NOMO-1 treated with DMSO at 0.1 percent for 48 hours (cell line): ENCODE results near the gene KIF5C.

Experiments used
- DNase-seq: peaks from one replicate; lab custom pipeline; 2025; ENCODE audit not compliant: unreplicated experiment; lab: John Stamatoyannopoulos, UW

The KIF5C gene

DNA sequence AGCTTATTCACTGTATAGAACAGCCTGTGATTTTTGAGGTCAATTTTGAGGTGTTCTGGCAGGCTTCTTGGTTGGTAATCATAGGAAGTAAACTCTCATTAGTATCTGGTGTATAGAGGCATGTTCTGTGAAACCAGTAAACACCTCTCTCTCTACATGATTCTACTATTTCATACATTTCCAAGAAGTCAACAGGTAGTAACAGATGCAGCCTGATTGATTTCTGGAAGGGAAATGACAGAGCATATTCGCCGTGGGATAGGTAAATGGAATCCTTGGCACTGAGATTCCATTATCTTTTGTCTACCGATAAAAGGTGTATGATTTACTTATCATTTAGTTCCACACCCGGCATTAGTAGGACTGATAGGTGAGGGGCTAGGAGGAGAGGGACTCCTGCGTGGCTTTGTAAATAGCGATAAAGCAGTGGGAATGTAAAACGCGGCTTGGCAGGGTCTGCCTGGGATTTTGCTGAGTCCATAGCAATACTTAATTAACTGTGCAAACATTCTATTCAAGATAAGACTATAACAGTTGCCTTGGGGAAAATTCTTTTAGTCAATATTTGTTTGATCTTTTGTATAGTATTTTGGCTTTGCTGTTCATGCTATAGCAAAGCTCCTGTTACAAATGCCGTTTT lies 195.8 kb downstream of the KIF5C start:
- no peak for DNase-seq

- DNase-seq: no peak
Observed at GRCh38 chr2:149075105-149075504, 200.1 kb downstream of the KIF5C start.

DNA sequence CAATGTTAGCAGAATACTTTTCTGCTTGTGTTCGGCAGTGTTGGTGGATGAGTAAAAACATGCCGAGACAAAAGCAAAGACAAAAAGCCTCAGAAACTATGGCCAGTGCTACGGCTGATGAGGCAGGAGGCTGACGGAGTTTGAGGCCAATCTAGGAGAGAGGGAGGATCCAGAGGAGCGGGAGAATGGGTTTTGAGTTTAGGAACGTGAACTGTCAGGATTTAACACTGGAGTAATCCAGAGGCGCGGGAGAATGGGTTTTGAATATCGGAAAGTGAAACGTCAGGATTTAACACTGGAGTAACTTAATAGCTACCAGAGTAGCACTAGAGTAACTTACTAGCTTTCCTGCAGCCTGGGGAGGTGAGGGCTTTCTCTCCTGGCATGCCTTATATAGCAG lies 200.8 kb downstream of the KIF5C start:
- DNase-seq: no peak
